Keratinocyte (primary cell): ENCODE data around the gene FOXL3.

Source experiments
- EZH2 ChIP-seq: IDR thresholded peaks from one replicate; pipeline ENCODE4 v1.6.1; 2012; ENCODE audit warnings: inconsistent platforms, mild to moderate bottlenecking, low read length, moderate library complexity
- TF ChIP-seq, protein P1 (sequence below), 3 experiments: IDR thresholded peaks in 1 of 3; conservative IDR thresholded peaks in 1 of 3; optimal IDR thresholded peaks in 1 of 3; 2 replicates in 2 of 3; 3 replicates in 1 of 3; pipeline versions ENCODE3 to v1.5.1; 2011; ENCODE audit warnings: low read length in 3 of 3, mild to moderate bottlenecking in 3 of 3, moderate library complexity in 2 of 3, control low read depth in 1 of 3, inconsistent platforms in 1 of 3; ENCODE audit not compliant: insufficient read depth in 2 of 3; ENCODE audit errors: extremely low read depth in 1 of 3

DNA sequence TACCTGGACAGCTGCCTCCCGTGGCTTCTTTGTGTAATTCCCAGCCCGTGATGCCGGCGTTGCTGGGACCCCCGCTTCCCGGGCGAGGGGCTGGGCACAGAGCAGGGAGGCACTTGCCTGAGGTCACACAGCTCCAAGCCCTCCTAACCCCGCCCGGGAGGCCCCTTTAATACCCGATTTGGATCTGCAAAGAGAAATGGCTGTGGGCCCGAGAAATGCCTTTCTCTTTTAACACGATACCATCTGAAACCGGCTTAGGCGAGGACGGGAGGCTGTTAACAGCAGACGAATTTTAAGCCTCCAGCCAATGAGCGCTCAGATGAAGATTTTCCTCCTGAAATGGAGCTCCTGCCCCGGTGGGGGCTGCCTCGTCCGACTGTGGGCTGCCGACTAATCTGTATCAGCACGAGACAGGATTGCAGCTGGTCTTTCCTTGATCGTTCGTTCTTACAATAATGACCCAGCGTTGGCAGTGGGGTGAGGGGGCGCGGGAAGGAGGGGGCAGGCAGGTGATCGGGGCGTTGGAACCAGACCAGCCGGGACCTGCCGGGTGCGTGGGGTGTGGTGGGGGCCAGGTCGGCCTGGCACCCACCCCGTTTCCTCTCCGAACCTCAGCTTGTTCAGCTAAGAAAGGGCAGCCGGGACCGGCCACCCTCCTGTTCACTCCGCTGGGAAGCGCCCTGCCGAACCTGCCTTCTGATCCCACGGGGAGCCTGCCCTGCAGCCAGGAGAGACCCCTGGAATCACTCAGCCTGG is 36.2 kb upstream of the FOXL3 start:
- TF ChIP-seq, protein P1, sequence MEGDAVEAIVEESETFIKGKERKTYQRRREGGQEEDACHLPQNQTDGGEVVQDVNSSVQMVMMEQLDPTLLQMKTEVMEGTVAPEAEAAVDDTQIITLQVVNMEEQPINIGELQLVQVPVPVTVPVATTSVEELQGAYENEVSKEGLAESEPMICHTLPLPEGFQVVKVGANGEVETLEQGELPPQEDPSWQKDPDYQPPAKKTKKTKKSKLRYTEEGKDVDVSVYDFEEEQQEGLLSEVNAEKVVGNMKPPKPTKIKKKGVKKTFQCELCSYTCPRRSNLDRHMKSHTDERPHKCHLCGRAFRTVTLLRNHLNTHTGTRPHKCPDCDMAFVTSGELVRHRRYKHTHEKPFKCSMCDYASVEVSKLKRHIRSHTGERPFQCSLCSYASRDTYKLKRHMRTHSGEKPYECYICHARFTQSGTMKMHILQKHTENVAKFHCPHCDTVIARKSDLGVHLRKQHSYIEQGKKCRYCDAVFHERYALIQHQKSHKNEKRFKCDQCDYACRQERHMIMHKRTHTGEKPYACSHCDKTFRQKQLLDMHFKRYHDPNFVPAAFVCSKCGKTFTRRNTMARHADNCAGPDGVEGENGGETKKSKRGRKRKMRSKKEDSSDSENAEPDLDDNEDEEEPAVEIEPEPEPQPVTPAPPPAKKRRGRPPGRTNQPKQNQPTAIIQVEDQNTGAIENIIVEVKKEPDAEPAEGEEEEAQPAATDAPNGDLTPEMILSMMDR (optimal IDR thresholded peaks at IDR 0.05 in 1 of 3, IDR thresholded peaks at IDR 0.05 in 1 of 3, conservative IDR thresholded peaks at IDR 0.05 in 1 of 3; ENCODE audit: extremely low read depth in 1 of 3, insufficient read depth in 2 of 3, low read length in 3 of 3) = no peak
- no peak for TF ChIP-seq EZH2
